Activated naive CD4-positive, alpha-beta T cell treated with anti-CD3 and anti-CD28 coated beads, Interleukin-2, amount 50 U/mL, for 72 hours (primary cell): ENCODE results near the gene LIN7C. TPM values are rescaled to one million over a fixed set of nuclear protein-coding genes. Genes with fewer than 3 reads are reported as not detected.
A peak's percentile ranks its signal among the peaks of the same experiment; 100 is the strongest.

Experiments used
- ATAC-seq, 2 donors: fragments of 150-1000 bp; cut with Tn5 transposase; 2 replicates each; pipeline ENCODE4 v1.10.0; 2021; ENCODE audit warnings: mild to moderate bottlenecking in 2 of 2, moderate library complexity in 2 of 2
- DNase-seq, 2 donors: peaks; one replicate each; pipeline ENCODE4 v3.0.0; 2021 to 2022; ENCODE audit warnings: low spot score in 2 of 2
- H3K27ac Mint-ChIP-seq, 2 donors: one replicate each; pipeline ENCODE4 v1.8.0; 2022; ENCODE audit warnings: mild to moderate bottlenecking in 2 of 2, mixed read lengths in 2 of 2
- H3K36me3 Mint-ChIP-seq, 2 donors: one replicate each; pipeline ENCODE4 v1.8.0; 2022; ENCODE audit warnings: mixed read lengths in 2 of 2
- H3K9me3 Mint-ChIP-seq, 2 donors: one replicate each; pipeline ENCODE4 v1.8.0; 2022; ENCODE audit warnings: mixed read lengths in 2 of 2
- total RNA-seq, 2 donors: library from RNA; stranded (reverse); gene quantifications; one replicate each; pipeline ENCODE4 v1.2.3, GENCODE V29; 2022

Gene LIN7C
- 10 to 100 TPM; 20.4 to 22.2 TPM for total RNA-seq

DNA sequence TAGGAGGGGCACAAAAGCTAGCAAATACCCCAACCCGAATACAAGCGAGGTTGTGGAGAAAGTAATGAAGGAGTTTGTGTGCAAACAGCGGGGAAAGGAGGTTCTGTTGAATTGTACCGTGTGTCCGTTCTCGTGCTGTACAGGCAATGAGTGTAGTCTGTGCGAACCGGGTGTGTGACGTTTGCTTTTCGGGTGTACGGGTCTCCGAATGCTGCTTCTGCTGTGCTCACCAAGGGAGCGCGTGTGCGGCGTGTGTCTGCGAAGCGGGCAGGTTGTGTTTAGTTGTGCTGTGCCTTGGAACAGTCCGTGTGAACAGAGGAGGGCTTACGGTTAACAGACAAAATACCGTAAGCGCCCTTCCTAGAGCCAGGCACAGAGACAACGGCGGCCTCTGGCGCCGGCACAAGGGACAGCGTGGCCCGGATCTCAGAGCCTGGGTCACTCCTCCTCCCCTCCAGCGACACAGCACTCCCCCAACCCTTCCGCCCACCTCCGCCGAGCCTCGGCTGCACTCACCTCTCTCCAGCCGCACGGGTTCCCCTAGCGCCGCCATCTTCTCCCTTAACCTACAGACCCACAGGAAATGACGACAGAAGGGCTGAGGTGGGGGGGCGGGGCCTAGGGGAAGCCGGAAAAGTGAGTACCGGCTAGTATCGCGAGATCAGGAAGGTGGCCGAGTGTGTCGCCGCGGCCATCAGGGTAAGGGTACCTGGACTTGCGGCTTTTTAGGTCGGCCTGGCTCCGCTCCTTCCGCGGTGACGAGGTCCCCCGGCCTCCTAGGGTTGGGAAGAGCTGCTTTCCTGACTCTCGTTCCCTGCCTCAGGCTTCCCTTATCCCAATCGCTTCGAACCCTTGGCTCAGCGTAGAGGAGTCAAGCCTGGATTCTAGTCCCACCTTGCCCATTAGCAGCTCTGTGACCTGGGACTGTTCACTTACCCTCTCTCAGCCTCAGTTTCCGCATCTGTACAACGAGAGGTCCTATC, at the start of gene LIN7C:
TSS of gene LIN7C (minus strand) at position 570 of the 983 bp plus-strand sequence. CDS start at position 553, 17 bp downstream.
- Mint-ChIP-seq H3K27ac (peak within 1 kb of the TSS; percentile 97 to 99), H3K36me3 (peaks cover 6 to 44% of the 10 kb centered on the region in 2 donors), H3K9me3 (no peaks in the 10 kb centered on the region)
- peak; percentile 96 to 97 for ATAC-seq
- DNase-seq, result peak; percentile 76 to 87

DNA sequence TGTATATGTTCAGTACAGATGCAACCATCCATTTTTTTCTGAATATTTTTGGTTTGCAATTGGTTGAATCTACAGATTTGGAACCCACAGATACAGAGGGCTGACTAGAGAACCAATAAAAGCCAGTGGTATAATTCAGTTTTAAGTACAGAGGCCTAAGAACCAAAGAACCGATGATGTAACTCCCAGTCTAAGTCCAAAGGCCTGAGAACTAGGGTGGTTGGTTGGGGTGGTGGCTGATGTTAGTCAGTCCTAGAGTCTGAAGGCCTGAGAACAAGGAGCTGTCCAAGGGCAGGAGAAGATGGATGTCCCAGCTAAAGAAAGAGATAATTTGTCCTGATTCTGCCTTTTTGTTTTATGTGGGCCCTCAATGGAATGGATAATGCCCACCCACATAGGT, 48.7 kb upstream of the LIN7C start:
- no peak for ATAC-seq
- no peaks in the 10 kb centered on the region for H3K36me3 Mint-ChIP-seq
- no peak for DNase-seq
- peaks cover 0 to 4% of the 10 kb centered on the region in 2 donors for H3K9me3 Mint-ChIP-seq
- no peak overlapping the region for H3K27ac Mint-ChIP-seq

GRCh38 chr11:27553186-27553585, 46.6 kb upstream of the LIN7C start:
- DNase-seq (no peak), ATAC-seq (no peak)
- Mint-ChIP-seq H3K36me3 (no peaks in the 10 kb centered on the region), H3K27ac (no peak overlapping the region), H3K9me3 (no peaks in the 10 kb centered on the region)

GRCh38 chr11:27552341-27552740, 45.8 kb upstream of the LIN7C start:
- Mint-ChIP-seq H3K9me3 (no peaks in the 10 kb centered on the region), H3K36me3 (no peaks in the 10 kb centered on the region), H3K27ac (no peak overlapping the region)
- ATAC-seq (no peak), DNase-seq (no peak)

DNA sequence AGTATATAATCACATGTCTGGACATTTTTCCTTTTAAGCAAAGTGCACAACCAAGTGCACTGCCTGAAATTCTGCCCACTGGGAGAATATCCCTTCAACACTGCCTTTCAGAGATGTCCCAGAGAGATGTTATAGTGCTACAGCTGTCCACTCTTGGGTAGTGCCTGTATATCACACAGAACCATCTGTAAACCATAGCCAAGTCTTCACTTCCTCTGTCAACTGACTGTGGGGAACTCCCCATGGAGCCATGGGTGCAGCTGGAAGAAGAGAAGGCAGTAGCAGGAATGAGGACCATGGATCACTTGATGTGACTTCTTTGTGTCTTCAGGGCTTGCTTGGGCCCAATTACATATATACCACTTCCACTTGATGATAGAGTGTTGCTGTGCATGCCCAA, 44.6 kb upstream of the LIN7C start:
- Mint-ChIP-seq H3K27ac (no peak overlapping the region), H3K9me3 (no peaks in the 10 kb centered on the region), H3K36me3 (no peaks in the 10 kb centered on the region)
- no peak for ATAC-seq
- DNase-seq, result no peak

- H3K27ac Mint-ChIP-seq, result no peak overlapping the region
- ATAC-seq, result no peak
- no peaks in the 10 kb centered on the region for H3K9me3 Mint-ChIP-seq
- H3K36me3 Mint-ChIP-seq, result peaks cover 0 to 8% of the 10 kb centered on the region in 2 donors
- no peak for DNase-seq
Observed at GRCh38 chr11:27545946-27546345, 39.4 kb upstream of the LIN7C start.

DNA sequence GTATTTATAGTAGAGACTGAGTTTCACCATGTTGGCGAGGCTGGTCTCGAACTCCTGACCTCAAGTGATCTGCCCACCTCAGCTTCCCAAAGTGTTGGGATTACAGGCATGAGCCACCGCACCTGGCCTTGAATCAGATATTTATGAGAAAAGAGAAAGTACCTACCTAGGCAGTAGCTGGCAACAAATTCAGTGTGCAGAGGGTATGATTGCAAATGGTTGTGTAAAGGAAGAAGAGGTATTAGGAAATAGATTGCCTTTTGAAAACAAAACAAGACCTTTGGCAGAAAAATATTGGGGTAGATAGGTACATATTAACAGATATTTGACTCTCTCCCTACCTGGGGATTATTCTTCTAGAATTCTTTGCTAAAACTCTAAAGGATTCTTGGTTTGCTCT, 38.5 kb upstream of the LIN7C start:
- DNase-seq (no peak), ATAC-seq (no peak)
- Mint-ChIP-seq H3K9me3 (no peaks in the 10 kb centered on the region), H3K36me3 (peaks cover 0 to 8% of the 10 kb centered on the region in 2 donors), H3K27ac (no peak overlapping the region)

DNA sequence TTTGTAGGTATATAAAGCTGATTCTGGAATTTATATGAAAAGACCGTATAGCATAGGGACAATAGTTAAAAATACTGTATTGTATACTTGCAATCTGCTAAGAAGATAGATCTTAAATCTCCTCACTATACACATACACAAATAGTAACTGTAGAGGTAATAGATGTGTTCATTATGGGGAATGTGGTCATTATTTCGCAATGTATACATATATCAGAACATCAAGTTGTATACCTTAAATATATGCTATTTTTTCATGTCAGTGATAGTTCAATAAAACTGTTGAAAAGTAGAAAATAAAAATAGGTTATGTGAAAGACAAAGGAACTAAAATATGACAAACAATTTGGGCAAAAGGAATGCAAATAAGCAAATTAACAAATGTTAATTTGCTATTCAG, 35.2 kb upstream of the LIN7C start:
- Mint-ChIP-seq H3K9me3 (no peaks in the 10 kb centered on the region), H3K36me3 (peaks cover 0 to 8% of the 10 kb centered on the region in 2 donors), H3K27ac (no peak overlapping the region)
- DNase-seq (no peak), ATAC-seq (no peak)

- DNase-seq (no peak), ATAC-seq (no peak)
- peaks cover 0 to 8% of the 10 kb centered on the region in 2 donors for H3K36me3 Mint-ChIP-seq
- H3K27ac Mint-ChIP-seq, result no peak overlapping the region
- H3K9me3 Mint-ChIP-seq, result no peaks in the 10 kb centered on the region
Observed at GRCh38 chr11:27540051-27540450, 33.5 kb upstream of the LIN7C start.

DNA sequence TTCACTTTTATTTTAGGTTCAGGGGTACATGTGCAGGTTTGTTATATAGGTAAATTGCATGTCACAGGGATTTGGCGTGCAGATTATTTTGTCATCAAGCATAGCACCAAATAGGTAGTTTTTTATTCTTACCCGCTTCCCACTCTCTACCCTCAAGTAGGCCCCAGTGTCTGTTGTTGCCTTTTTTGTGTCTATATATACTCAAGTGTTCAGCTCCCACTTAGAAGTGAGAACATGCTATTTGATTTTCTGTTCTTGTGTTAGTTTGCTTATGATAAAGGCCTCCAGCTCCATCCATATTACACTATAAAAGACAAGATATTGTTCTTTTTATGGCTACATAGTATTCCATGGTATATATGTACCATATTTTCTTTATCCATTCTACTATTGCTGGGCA, 28.5 kb upstream of the LIN7C start:
- no peaks in the 10 kb centered on the region for H3K36me3 Mint-ChIP-seq
- no peak for ATAC-seq

GRCh38 chr11:27532652-27533325, 26.2 kb upstream of the LIN7C start:
- no peak overlapping the region for H3K27ac Mint-ChIP-seq
- ATAC-seq (peak in 1 of 2 donors; percentile 52), DNase-seq (no peak)
- H3K36me3 Mint-ChIP-seq, result no peaks in the 10 kb centered on the region
- no peaks in the 10 kb centered on the region for H3K9me3 Mint-ChIP-seq

More for the DNA sequence above, 28.5 kb upstream of the LIN7C start:
- no peak for DNase-seq
- no peak overlapping the region for H3K27ac Mint-ChIP-seq
- no peaks in the 10 kb centered on the region for H3K9me3 Mint-ChIP-seq

DNA sequence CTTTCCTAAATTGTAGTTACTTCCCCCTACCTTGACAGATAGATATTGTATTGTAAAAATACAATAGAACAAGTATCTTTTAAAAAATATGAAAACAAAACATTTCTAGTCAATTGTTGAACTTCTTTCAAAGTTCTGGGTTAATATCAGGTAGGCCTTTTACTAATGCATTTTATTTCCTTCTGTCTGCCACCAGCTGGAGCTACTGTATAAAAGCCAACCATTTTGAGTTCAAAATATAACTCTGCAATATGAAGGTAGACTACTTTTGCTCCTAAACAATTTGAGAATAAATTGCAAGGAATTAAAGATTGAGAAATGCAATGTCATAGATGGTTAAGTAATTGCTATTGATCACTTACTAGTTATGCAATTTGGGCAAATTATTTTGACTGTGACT, 22.1 kb upstream of the LIN7C start:
- no peaks in the 10 kb centered on the region for H3K9me3 Mint-ChIP-seq

DNA sequence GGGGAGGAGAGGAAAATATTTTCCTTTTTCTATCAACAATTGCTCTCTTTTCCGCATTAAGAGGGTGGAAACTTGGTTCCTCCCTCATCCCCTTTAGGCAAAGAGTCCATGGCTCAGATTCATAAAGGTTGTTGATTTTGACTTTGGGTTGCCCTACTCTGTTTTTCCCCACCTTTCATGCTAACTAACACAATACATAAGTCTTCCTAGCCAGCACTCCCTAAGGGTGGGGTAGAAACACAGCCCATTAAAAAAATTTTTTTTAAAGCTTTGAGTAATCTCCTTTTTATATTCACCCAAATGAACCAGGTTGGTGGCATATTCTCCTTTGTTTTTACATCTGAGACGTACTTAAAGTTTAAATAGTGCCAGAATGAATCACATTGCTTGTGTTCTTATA, 20.0 kb upstream of the LIN7C start:
- no peak overlapping the region for H3K27ac Mint-ChIP-seq
- ATAC-seq (no peak), DNase-seq (no peak)
- H3K36me3 Mint-ChIP-seq, result no peaks in the 10 kb centered on the region
- H3K9me3 Mint-ChIP-seq, result no peaks in the 10 kb centered on the region

More for the DNA sequence above, 22.1 kb upstream of the LIN7C start:
- H3K27ac Mint-ChIP-seq, result no peak overlapping the region
- no peak for ATAC-seq
- no peak for DNase-seq
- H3K36me3 Mint-ChIP-seq, result no peaks in the 10 kb centered on the region

DNA sequence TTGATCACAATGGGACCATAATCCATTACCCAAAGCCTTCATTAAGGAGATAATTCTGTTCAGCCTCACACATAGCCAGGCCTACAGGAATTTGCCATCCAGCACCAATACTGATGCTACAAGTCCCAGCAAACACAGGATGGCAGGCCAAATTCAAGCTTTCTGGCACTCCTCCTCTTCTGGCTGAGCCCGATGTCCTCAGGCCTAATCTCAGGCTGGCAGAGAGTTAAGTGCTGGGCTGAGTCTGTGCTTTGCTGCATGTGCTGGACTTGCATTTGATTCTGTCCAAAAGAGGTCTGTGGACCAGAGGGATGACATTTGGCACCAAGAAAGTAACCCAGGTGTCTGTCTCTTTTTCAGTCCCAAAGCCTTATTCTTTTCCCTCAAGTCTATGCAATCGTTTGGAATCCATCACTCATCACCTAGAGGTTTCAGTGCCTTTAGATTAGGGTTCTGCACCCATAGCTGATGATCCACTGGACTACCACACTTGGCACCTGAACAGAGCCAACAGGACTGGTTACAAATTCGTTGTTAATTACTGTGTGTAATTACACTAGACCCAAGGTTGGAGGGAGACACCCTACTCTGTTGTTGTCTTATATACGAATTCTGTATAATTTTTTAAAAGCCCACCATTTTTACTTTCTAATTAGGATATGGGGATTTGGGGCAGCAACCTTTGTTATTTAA, 19.4 kb upstream of the LIN7C start:
- Mint-ChIP-seq H3K9me3 (no peaks in the 10 kb centered on the region), H3K27ac (no peak overlapping the region), H3K36me3 (no peaks in the 10 kb centered on the region)
- no peak for ATAC-seq
- DNase-seq, result no peak

GRCh38 chr11:27524155-27524554, 17.6 kb upstream of the LIN7C start:
- ATAC-seq (no peak), DNase-seq (no peak)
- Mint-ChIP-seq H3K36me3 (no peaks in the 10 kb centered on the region), H3K9me3 (no peaks in the 10 kb centered on the region), H3K27ac (no peak overlapping the region)

- Mint-ChIP-seq H3K27ac (no peak overlapping the region), H3K9me3 (no peaks in the 10 kb centered on the region), H3K36me3 (peaks cover 0 to 8% of the 10 kb centered on the region in 2 donors)
- no peak for DNase-seq
- ATAC-seq, result no peak
Observed at GRCh38 chr11:27520226-27520625, 13.7 kb upstream of the LIN7C start.

- DNase-seq (no peak), ATAC-seq (no peak)
- peaks cover 0 to 3% of the 10 kb centered on the region in 2 donors for H3K9me3 Mint-ChIP-seq
- peaks cover 0 to 13% of the 10 kb centered on the region in 2 donors for H3K36me3 Mint-ChIP-seq
- no peak overlapping the region for H3K27ac Mint-ChIP-seq
Observed at GRCh38 chr11:27518518-27518917, 11.9 kb upstream of the LIN7C start.
